Osteocyte (in vitro differentiated cells): ENCODE results near the gene ALPL. TPM values are rescaled to one million over a fixed set of nuclear protein-coding genes. Genes with fewer than 3 reads are reported as not detected.
A peak's percentile ranks its signal among the peaks of the same experiment; 100 is the strongest.

Experiments used
- DNase-seq: peaks from one replicate; pipeline ENCODE4 v3.0.0; 2021; ENCODE audit warnings: mixed read lengths; ENCODE audit not compliant: unreplicated experiment; ENCODE audit errors: extremely low spot score
- H3K27ac Mint-ChIP-seq: one replicate; pipeline ENCODE4 v1.8.0; 2021; ENCODE audit warnings: mild to moderate bottlenecking, mixed read lengths; ENCODE audit not compliant: unreplicated experiment
- H3K27me3 Mint-ChIP-seq: one replicate; pipeline ENCODE4 v1.8.0; 2021; ENCODE audit warnings: mixed read lengths; ENCODE audit not compliant: unreplicated experiment
- H3K36me3 Mint-ChIP-seq: one replicate; pipeline ENCODE4 v1.8.0; 2021; ENCODE audit warnings: mixed read lengths; ENCODE audit not compliant: unreplicated experiment
- H3K4me1 Mint-ChIP-seq: one replicate; pipeline ENCODE4 v1.8.0; 2021; ENCODE audit warnings: mixed read lengths; ENCODE audit not compliant: unreplicated experiment
- H3K4me3 Mint-ChIP-seq: one replicate; pipeline ENCODE4 v1.8.0; 2021; ENCODE audit warnings: mild to moderate bottlenecking, moderate library complexity, mixed read lengths; ENCODE audit not compliant: unreplicated experiment
- H3K9me3 Mint-ChIP-seq: one replicate; pipeline ENCODE4 v1.8.0; 2021; ENCODE audit warnings: mixed read lengths; ENCODE audit not compliant: unreplicated experiment
- CTCF ChIP-seq: fragments of 200-600 bp; sonication (generic); IDR thresholded peaks from 2 replicates; pipeline ENCODE4 v1.5.0; 2021; ENCODE audit warnings: antibody characterized with exemption, mild to moderate bottlenecking, moderate library complexity
- total RNA-seq: library from RNA; stranded (reverse); gene quantifications from 2 replicates; pipeline ENCODE4 v1.2.1, GENCODE V29; 2021

Gene ALPL
- total RNA-seq, 1 donor from 2014 or later, result 41.6 TPM

DNA sequence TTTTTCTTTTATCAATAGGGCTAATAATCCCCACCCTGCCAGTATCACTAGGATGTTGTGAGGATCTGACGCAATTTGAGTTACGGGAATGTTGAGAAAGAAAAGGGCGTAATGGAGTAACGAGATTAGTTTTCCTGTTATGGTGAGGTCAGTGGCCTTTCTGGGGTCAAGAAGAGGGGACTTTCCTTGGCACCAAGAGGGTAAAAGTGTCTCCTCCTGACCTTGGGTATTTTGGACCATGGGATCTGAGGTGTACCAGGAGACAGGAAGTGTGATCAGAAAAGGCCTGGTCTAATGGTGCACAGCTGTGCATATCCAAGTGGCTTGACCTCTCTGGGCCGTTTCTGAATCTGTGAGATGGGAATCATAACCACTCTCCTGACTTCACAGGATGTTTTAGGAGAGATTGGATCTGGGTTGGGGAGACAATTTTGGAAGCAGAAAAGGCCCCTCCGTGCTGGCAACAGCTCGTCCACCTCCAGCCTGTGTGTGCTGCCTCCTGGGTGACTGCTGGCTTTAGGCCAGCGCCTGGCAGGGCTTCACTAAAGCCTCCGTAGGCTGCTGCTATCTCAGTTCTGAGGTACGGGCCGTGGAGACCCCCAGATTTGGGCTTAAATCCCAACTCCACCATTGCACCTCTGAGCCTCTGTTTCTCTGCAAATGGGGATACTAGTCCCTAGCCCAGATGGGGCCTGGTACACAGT is 37.1 kb downstream of the ALPL start:
- TF ChIP-seq CTCF, result no peak
- no peaks in the 10 kb centered on the region for H3K27me3 Mint-ChIP-seq
- no peak overlapping the region for H3K27ac Mint-ChIP-seq
- DNase-seq, result no peak
- no peaks in the 10 kb centered on the region for H3K9me3 Mint-ChIP-seq
- H3K4me1 Mint-ChIP-seq, result peaks cover 17% of the 10 kb centered on the region
- no peak overlapping the region for H3K4me3 Mint-ChIP-seq
- H3K36me3 Mint-ChIP-seq, result no peaks in the 10 kb centered on the region

- H3K4me3 Mint-ChIP-seq, result no peak overlapping the region
- H3K27ac Mint-ChIP-seq, result no peak overlapping the region
- no peaks in the 10 kb centered on the region for H3K9me3 Mint-ChIP-seq
- H3K27me3 Mint-ChIP-seq, result no peaks in the 10 kb centered on the region
- H3K36me3 Mint-ChIP-seq, result no peaks in the 10 kb centered on the region
- H3K4me1 Mint-ChIP-seq, result peaks cover 26% of the 10 kb centered on the region
- no peak for TF ChIP-seq CTCF
- no peak for DNase-seq
These were observed 38.7 kb downstream of the ALPL start for GRCh38 chr1:21547876-21548275.

GRCh38 chr1:21550097-21550496 is 40.9 kb downstream of the ALPL start:
- Mint-ChIP-seq H3K36me3 (no peaks in the 10 kb centered on the region), H3K9me3 (no peaks in the 10 kb centered on the region), H3K4me1 (peaks cover 27% of the 10 kb centered on the region), H3K27ac (no peak overlapping the region), H3K27me3 (no peaks in the 10 kb centered on the region), H3K4me3 (no peak overlapping the region)
- no peak for TF ChIP-seq CTCF
- no peak for DNase-seq

- no peaks in the 10 kb centered on the region for H3K27me3 Mint-ChIP-seq
- peaks cover 27% of the 10 kb centered on the region for H3K4me1 Mint-ChIP-seq
- H3K36me3 Mint-ChIP-seq, result no peaks in the 10 kb centered on the region
- no peak for DNase-seq
- H3K4me3 Mint-ChIP-seq, result no peak overlapping the region
- H3K9me3 Mint-ChIP-seq, result no peaks in the 10 kb centered on the region
- no peak for TF ChIP-seq CTCF
- H3K27ac Mint-ChIP-seq, result no peak overlapping the region
These were observed 41.7 kb downstream of the ALPL start for GRCh38 chr1:21550866-21551475.

DNA sequence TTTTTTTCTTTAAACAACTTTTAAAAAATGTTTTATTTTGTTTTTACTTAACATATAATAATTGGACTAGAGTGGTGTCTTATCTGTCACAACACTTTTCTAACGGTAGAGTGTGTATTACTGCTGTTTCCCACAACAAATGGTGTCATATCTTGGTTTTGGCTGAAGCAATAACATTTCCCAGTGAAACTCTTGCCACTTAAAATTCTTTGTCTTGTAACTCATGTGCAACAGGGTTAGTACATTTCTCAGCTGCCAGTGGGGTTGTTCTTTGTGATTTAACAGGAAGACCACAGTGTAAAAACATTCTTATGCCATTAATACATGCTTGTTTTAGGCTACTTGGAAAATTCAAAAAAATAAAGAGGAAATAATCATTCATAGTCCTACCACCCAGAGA is 43.5 kb downstream of the ALPL start:
- H3K36me3 Mint-ChIP-seq, result peaks cover 2% of the 10 kb centered on the region
- no peak for TF ChIP-seq CTCF
- no peaks in the 10 kb centered on the region for H3K9me3 Mint-ChIP-seq
- peak overlapping the region; percentile 91 for H3K27ac Mint-ChIP-seq
- peak overlapping the region; percentile 46 for H3K4me3 Mint-ChIP-seq
- no peaks in the 10 kb centered on the region for H3K27me3 Mint-ChIP-seq
- no peak for DNase-seq
- peaks cover 27% of the 10 kb centered on the region for H3K4me1 Mint-ChIP-seq
